Breast epithelium (tissue), 3 donors: Measurements from ENCODE around the gene LHCGR.

Experiments
- CTCF ChIP-seq, 3 donors: fragments of 450-650 bp; IDR thresholded peaks; one replicate each; pipeline ENCODE4 v1.5.1; 2016 to 2017; ENCODE audit warnings: antibody characterized with exemption in 3 of 3, mild to moderate bottlenecking in 3 of 3, moderate library complexity in 3 of 3
- POLR2AphosphoS5 ChIP-seq, 3 donors: sonication (generic); formaldehyde crosslinking; IDR thresholded peaks; one replicate each; pipeline ENCODE4 v1.6.1; 2017; ENCODE audit warnings: antibody characterized with exemption in 3 of 3

GRCh38 chr2:48638261-48638660, 117.3 kb downstream of the LHCGR start:
- no peak for TF ChIP-seq CTCF (IDR thresholded peaks at IDR 0.05)
- no peak for TF ChIP-seq POLR2AphosphoS5 (IDR thresholded peaks at IDR 0.05)
